H1 (cell line): ENCODE measurements around the gene LGR4. TPM values are rescaled to one million over a fixed set of nuclear protein-coding genes. Genes with fewer than 3 reads are reported as not detected.

Experiments
- CTCF ChIA-PET: fragments of 300-600 bp; sonication (Branson Sonifier 250); formaldehyde crosslinking; loops from one replicate; lab custom pipeline; 2021; ENCODE audit not compliant: partially characterized antibody; lab: Charles Lee
- POLR2A ChIA-PET: fragments of 300-600 bp; sonication (Branson Sonifier 250); formaldehyde crosslinking; loops from one replicate; lab custom pipeline; 2021; ENCODE audit warnings: inconsistent platforms; ENCODE audit not compliant: partially characterized antibody; lab: Charles Lee
- DNase-seq, 2 experiments: peaks; one replicate each; pipeline versions ENCODE4 v3.0.0 to v3.0.0-alpha.2; 2010 to 2022; ENCODE audit warnings: low spot score in 2 of 2, low read depth in 1 of 2, mixed read lengths in 1 of 2
- FAIRE-seq: peaks from 2 replicates; lab custom pipeline; 2011; peaks lifted over from hg19 to GRCh38; lab: Jason Lieb, UNC
- H2AFZ ChIP-seq: 2 replicates; pipeline ENCODE4 v1.8.1; 2012; ENCODE audit warnings: low read length, inconsistent platforms
- H2AK5ac ChIP-seq: 2 replicates; pipeline ENCODE4 v1.6.1; 2013; ENCODE audit warnings: low read depth, low read length
- H2BK120ac ChIP-seq: replicated peaks from 2 replicates; pipeline ENCODE3; 2013; ENCODE audit warnings: low read depth, low read length, inconsistent platforms
- H2BK12ac ChIP-seq: 2 replicates; pipeline ENCODE4 v1.6.1; 2013; ENCODE audit warnings: low read depth, low read length
- H2BK15ac ChIP-seq: 2 replicates; pipeline ENCODE4 v1.6.1; 2013; ENCODE audit warnings: low read length
- H2BK20ac ChIP-seq: 2 replicates; pipeline ENCODE4 v1.6.1; 2013; ENCODE audit warnings: low read length
- H2BK5ac ChIP-seq: 2 replicates; pipeline ENCODE4 v1.6.1; 2013; ENCODE audit warnings: low read depth, low read length
- H3K14ac ChIP-seq: 2 replicates; pipeline ENCODE4 v1.6.1; 2013; ENCODE audit warnings: inconsistent platforms; ENCODE audit not compliant: insufficient read length
- H3K18ac ChIP-seq: 2 replicates; pipeline ENCODE4 v1.6.1; 2013; ENCODE audit warnings: low read length; ENCODE audit errors: extremely low read depth
- H3K23ac ChIP-seq: 2 replicates; pipeline ENCODE4 v1.6.1; 2013; ENCODE audit warnings: inconsistent platforms; ENCODE audit not compliant: insufficient read length
- H3K23me2 ChIP-seq: 2 replicates; pipeline ENCODE4 v1.6.1; 2013; ENCODE audit warnings: low read depth, low read length
- H3K27ac ChIP-seq: 2 replicates; pipeline ENCODE4 v1.6.1; 2011; ENCODE audit warnings: low read depth, low read length, inconsistent platforms
- H3K27me3 ChIP-seq, 4 experiments: replicated peaks in 1 of 4; 1 replicate in 1 of 4; 2 replicates in 3 of 4; pipeline versions ENCODE4 v1.6.1 to v1.8.1; 2011 to 2013; ENCODE audit warnings: low read length in 3 of 4, mild to moderate bottlenecking in 3 of 4, inconsistent platforms in 2 of 4, mixed read lengths in 2 of 4, moderate library complexity in 1 of 4; ENCODE audit not compliant: control insufficient read depth in 3 of 4, insufficient read depth in 3 of 4; ENCODE audit errors: extremely low read depth in 1 of 4
- H3K36me3 ChIP-seq, 4 experiments: 2 replicates each; pipeline versions ENCODE4 v1.6.1 to v1.8.1; 2011 to 2013; ENCODE audit warnings: mild to moderate bottlenecking in 4 of 4, low read length in 3 of 4, moderate library complexity in 2 of 4, control low read depth in 1 of 4, inconsistent platforms in 1 of 4; ENCODE audit not compliant: insufficient read depth in 4 of 4, control insufficient read depth in 2 of 4
- H3K4ac ChIP-seq: replicated peaks from 2 replicates; pipeline ENCODE3; 2013; ENCODE audit warnings: low read length, low read depth, mixed read lengths, inconsistent platforms; ENCODE audit not compliant: insufficient read length
- H3K4me1 ChIP-seq, 4 experiments: replicated peaks in 1 of 4; 1 replicate in 1 of 4; 2 replicates in 3 of 4; pipeline versions ENCODE4 v1.6.1 to v1.8.1; 2011 to 2013; ENCODE audit warnings: low read length in 3 of 4, inconsistent platforms in 2 of 4, mixed read lengths in 1 of 4; ENCODE audit not compliant: insufficient read depth in 4 of 4, control insufficient read depth in 3 of 4
- H3K4me2 ChIP-seq, 2 experiments: 2 replicates each; pipeline versions ENCODE4 v1.6.1 to v1.8.1; 2011 to 2013; ENCODE audit warnings: low read depth in 2 of 2, low read length in 2 of 2, control low read depth in 1 of 2, inconsistent platforms in 1 of 2, mild to moderate bottlenecking in 1 of 2; ENCODE audit not compliant: insufficient read depth in 1 of 2
- H3K4me3 ChIP-seq, 4 experiments: fragments of 200-600, 300-600 bp in 1 of 4; sonication (generic), shearing (Covaris generic), sonication (Bioruptor Twin) in 1 of 4; 2 replicates each; pipeline versions ENCODE4 v1.5.1 to v1.8.1; 2011 to 2016; ENCODE audit warnings: low read length in 4 of 4, low read depth in 3 of 4, control low read depth in 2 of 4, inconsistent platforms in 2 of 4, mild to moderate bottlenecking in 2 of 4, mixed read lengths in 1 of 4, moderate library complexity in 1 of 4; ENCODE audit not compliant: insufficient read depth in 2 of 4; ENCODE audit errors: extremely low read depth in 1 of 4
- H3K56ac ChIP-seq: replicated peaks from 2 replicates; pipeline ENCODE3; 2013; ENCODE audit warnings: low read depth, mild to moderate bottlenecking, mixed read lengths, low read length, inconsistent platforms; ENCODE audit not compliant: insufficient read length
- H3K79me1 ChIP-seq: 2 replicates; pipeline ENCODE4 v1.6.1; 2013; ENCODE audit warnings: low read depth, low read length, control low read depth
- H3K79me2 ChIP-seq, 2 experiments: 2 replicates each; pipeline versions ENCODE4 v1.6.1 to v1.8.1; 2012 to 2013; ENCODE audit warnings: low read length in 2 of 2, mild to moderate bottlenecking in 2 of 2, inconsistent platforms in 1 of 2; ENCODE audit not compliant: insufficient read depth in 2 of 2, control insufficient read depth in 1 of 2
- H3K9ac ChIP-seq, 4 experiments: replicated peaks in 1 of 4; 1 replicate in 1 of 4; 2 replicates in 3 of 4; pipeline versions ENCODE4 v1.6.1 to v1.8.1; 2011 to 2013; ENCODE audit warnings: low read depth in 3 of 4, low read length in 3 of 4, control low read depth in 2 of 4, mild to moderate bottlenecking in 2 of 4, moderate library complexity in 2 of 4, inconsistent platforms in 1 of 4; ENCODE audit errors: extremely low read depth in 1 of 4
- H3K9me3 ChIP-seq, 2 experiments: 2 replicates each; pipeline versions ENCODE4 v1.6.1 to v1.8.1; 2012 to 2013; ENCODE audit warnings: mild to moderate bottlenecking in 2 of 2, moderate library complexity in 2 of 2, control low read depth in 1 of 2, inconsistent platforms in 1 of 2, low read depth in 1 of 2, low read length in 1 of 2, mixed read lengths in 1 of 2; ENCODE audit not compliant: insufficient read depth in 2 of 2
- H4K20me1 ChIP-seq, 2 experiments: replicated peaks in 1 of 2; 2 replicates each; pipeline versions ENCODE3 to v1.8.1; 2011 to 2013; ENCODE audit warnings: inconsistent platforms in 2 of 2, low read length in 2 of 2, mild to moderate bottlenecking in 1 of 2; ENCODE audit not compliant: insufficient read depth in 2 of 2, control insufficient read depth in 1 of 2
- H4K5ac ChIP-seq: 2 replicates; pipeline ENCODE4 v1.6.1; 2013; ENCODE audit warnings: low read length, low read depth, mixed read lengths, inconsistent platforms; ENCODE audit not compliant: insufficient read length
- H4K8ac ChIP-seq: 2 replicates; pipeline ENCODE4 v1.8.0; 2013; ENCODE audit warnings: mild to moderate bottlenecking, moderate library complexity, low read length, inconsistent platforms; ENCODE audit not compliant: insufficient read depth; ENCODE audit errors: extremely low read depth
- H4K91ac ChIP-seq: replicated peaks from 2 replicates; pipeline ENCODE3; 2013; ENCODE audit warnings: low read length, mixed read lengths, inconsistent platforms; ENCODE audit not compliant: insufficient read length
- ASH2L ChIP-seq: fragments of 200-600, 300-600 bp; sonication (generic); IDR thresholded peaks from one replicate; pipeline ENCODE4 v1.7.1; 2017; ENCODE audit warnings: low read length
- GABPA ChIP-seq: IDR thresholded peaks from 2 replicates; pipeline ENCODE4 v1.6.1; 2011; ENCODE audit warnings: mild to moderate bottlenecking, low read length, moderate library complexity, borderline replicate concordance; ENCODE audit not compliant: insufficient read depth
- KDM4A ChIP-seq: IDR thresholded peaks from one replicate; pipeline ENCODE4 v1.7.1; 2012; ENCODE audit warnings: low read depth, mild to moderate bottlenecking, moderate library complexity, low read length, inconsistent platforms; ENCODE audit not compliant: severe bottlenecking
- KDM5A ChIP-seq: fragments of 200-600 bp; IDR thresholded peaks from 2 replicates; pipeline ENCODE4 v1.7.1; 2012; ENCODE audit warnings: mild to moderate bottlenecking, low read length, inconsistent platforms, mixed read lengths
- POU5F1 ChIP-seq: IDR thresholded peaks from 2 replicates; pipeline ENCODE4 v1.6.1; 2011; ENCODE audit warnings: low read depth, mild to moderate bottlenecking, low read length, moderate library complexity
- RXRA ChIP-seq: IDR thresholded peaks from 2 replicates; pipeline ENCODE4 v1.6.1; 2011; ENCODE audit warnings: low read depth, mild to moderate bottlenecking, low read length, moderate library complexity; ENCODE audit not compliant: insufficient read depth
- SIN3A ChIP-seq, 2 experiments: IDR thresholded peaks in 1 of 2; conservative IDR thresholded peaks in 1 of 2; 2 replicates each; pipeline ENCODE4 v1.6.1; 2011 to 2012; ENCODE audit warnings: low read length in 2 of 2, improper control_type of control experiment in 1 of 2, low read depth in 1 of 2, mild to moderate bottlenecking in 1 of 2
- SP4 ChIP-seq: IDR thresholded peaks from 2 replicates; pipeline ENCODE4 v1.6.1; 2012; ENCODE audit warnings: low read length, inconsistent platforms
- WGBS, 2 experiments: shearing (Covaris generic) in 1 of 2; methylation state at CpG; one replicate each; pipeline versions ENCODE4 v1.1.6 to v1.1.7; 2013 to 2015; ENCODE audit warnings: low lambda C conversion rate in 2 of 2, mixed read lengths in 2 of 2, inconsistent platforms in 1 of 2, low coverage in 1 of 2, missing lambda C conversion rate in 1 of 2; ENCODE audit not compliant: insufficient replicate concordance in 2 of 2, insufficient coverage in 1 of 2, insufficient read length in 1 of 2; ENCODE audit errors: extremely low coverage in 1 of 2, missing lambda C conversion rate in 1 of 2; 5-methylcytosine and 5-hydroxymethylcytosine counted together
- polyA plus RNA-seq, 7 experiments: library from polyadenylated mRNA; depleted of rRNA in 3 of 7; stranded (reverse) in 5 of 7; unstranded in 2 of 7; fragments of >200 nt in 5 of 7; fragments of 200-250 nt in 2 of 7; gene quantifications; 1 replicate in 5 of 7; 2 replicates in 1 of 7; 4 replicates in 1 of 7; pipeline versions ENCODE4 v1.2.1 to v1.2.3, GENCODE V29; 2011 to 2013; ENCODE audit warnings: missing spikeins in 2 of 7, mixed read lengths in 2 of 7
- total RNA-seq: library from RNA; stranded (reverse); fragmentation: NEBNext Ultra II Directional; extraction: Animal tissue kit (Norgen Biotek cat#: 25700); gene quantifications from 2 replicates; pipeline ENCODE4 v1.2.1, GENCODE V29; 2021
- TF ChIP-seq, protein P1 (sequence below): IDR thresholded peaks from 2 replicates; pipeline ENCODE4 v1.6.1; 2011; ENCODE audit warnings: low read depth, mild to moderate bottlenecking, low read length; ENCODE audit not compliant: insufficient read depth
- TF ChIP-seq, protein P2 (sequence below): IDR thresholded peaks from 2 replicates; pipeline ENCODE4 v1.6.1; 2011; ENCODE audit warnings: low read length, improper control_type of control experiment

Gene LGR4
- total and polyA plus RNA-seq, 2 of the 8 experiments (the other 6 are each of a cell fraction or from before 2014, with no cell fraction given) = 26.6 to 61.7 TPM

DNA sequence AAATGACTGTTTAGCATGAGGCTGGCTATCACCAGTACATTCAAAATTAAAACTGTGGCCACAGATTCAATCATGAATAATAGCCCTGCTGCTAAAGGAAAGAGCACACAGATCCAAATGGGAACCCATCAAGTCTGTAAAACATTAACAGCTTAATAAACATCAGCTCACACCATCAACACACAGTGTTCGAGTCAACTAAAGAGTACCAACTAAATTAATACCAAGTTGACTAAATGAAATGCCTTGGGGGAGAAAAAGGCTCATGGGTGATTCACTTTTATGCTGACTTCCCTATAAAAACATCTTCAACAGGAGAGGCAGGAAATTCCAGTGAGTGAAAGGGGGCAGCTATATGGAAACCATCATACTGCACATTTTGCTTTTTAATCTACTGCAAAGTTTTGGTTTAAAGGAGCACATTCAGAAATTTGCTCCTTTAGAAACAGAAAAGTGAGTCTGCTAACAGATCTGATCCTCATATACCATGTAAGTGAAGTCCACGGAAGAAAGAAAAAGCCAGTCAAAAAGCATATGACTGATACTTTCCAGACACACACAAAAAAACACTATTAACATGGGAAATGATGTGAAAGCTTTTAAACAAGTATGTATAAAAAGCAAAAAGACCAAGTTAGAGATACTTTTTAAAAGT lies 16.3 kb downstream of the LGR4 start:
- H3K4me3 ChIP-seq = no peak overlapping the region
- H2BK20ac ChIP-seq = no peak overlapping the region
- no peak overlapping the region for H2AFZ ChIP-seq
- H2BK15ac ChIP-seq = no peak overlapping the region
- no peak overlapping the region for H3K4ac ChIP-seq
- no peak overlapping the region for H2BK120ac ChIP-seq
- ChIA-PET CTCF (interaction anchor here (1.2 kb wide), 1 partner anchor 30 kb away, joined by 4 read pairs; no protein-coding TSS in a partner anchor), POLR2A (interaction anchor here (1.0 to 4.6 kb wide), 3 partner anchors 10 to 12 kb away, joined by 3 to 23 read pairs (median 4); no protein-coding TSS in a partner anchor)
- H3K9me3 ChIP-seq = 0 out of 4 replicates have a peak, but pooled peaks cover 0 to 2% of the 10 kb centered on the region in 2 experiments
- no peak overlapping the region for H2BK5ac ChIP-seq
- no peak overlapping the region for H3K18ac ChIP-seq
- no peaks in the 10 kb centered on the region for H3K27me3 ChIP-seq
- peaks cover 39 to 98% of the 10 kb centered on the region in 2 experiments for H3K79me2 ChIP-seq
- H3K79me1 ChIP-seq = peaks cover 4% of the 10 kb centered on the region
- no peak overlapping the region for H3K4me2 ChIP-seq
- H4K8ac ChIP-seq = no peak overlapping the region
- no peak overlapping the region for H4K5ac ChIP-seq
- peaks cover 0 to 23% (median 11%) of the 10 kb centered on the region in 4 experiments; a peak in 3 of 7 replicates for H3K4me1 ChIP-seq
- no peaks in the 10 kb centered on the region; the same call in 1 of the 2 replicates for H3K23me2 ChIP-seq
- H2AK5ac ChIP-seq = no peak overlapping the region
- no peak overlapping the region for H2BK12ac ChIP-seq
- FAIRE-seq = no peak
- peaks cover 0 to 4% (median 1%) of the 10 kb centered on the region in 4 experiments; a peak in 2 of 8 replicates for H3K36me3 ChIP-seq
- no peak overlapping the region for H3K56ac ChIP-seq
- no peak overlapping the region for H4K91ac ChIP-seq
- H3K27ac ChIP-seq = no peak overlapping the region
- H4K20me1 ChIP-seq = peaks cover 0 to 6% of the 10 kb centered on the region in 2 experiments
- no peak for DNase-seq
- H3K9ac ChIP-seq = no peak overlapping the region
- no peak overlapping the region for H3K14ac ChIP-seq
- no peak overlapping the region for H3K23ac ChIP-seq
- WGBS, 2 experiments = 93% methylated on average over 2 of the region's 2 CpGs; no CpG with 5 or more reads in 1 of the 2 experiments
- TF ChIP-seq, protein P1, sequence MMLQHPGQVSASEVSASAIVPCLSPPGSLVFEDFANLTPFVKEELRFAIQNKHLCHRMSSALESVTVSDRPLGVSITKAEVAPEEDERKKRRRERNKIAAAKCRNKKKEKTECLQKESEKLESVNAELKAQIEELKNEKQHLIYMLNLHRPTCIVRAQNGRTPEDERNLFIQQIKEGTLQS = no peak
- TF ChIP-seq SP4 = no peak
- TF ChIP-seq RXRA = no peak
- TF ChIP-seq, protein P2, sequence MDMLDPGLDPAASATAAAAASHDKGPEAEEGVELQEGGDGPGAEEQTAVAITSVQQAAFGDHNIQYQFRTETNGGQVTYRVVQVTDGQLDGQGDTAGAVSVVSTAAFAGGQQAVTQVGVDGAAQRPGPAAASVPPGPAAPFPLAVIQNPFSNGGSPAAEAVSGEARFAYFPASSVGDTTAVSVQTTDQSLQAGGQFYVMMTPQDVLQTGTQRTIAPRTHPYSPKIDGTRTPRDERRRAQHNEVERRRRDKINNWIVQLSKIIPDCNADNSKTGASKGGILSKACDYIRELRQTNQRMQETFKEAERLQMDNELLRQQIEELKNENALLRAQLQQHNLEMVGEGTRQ = no peak
- no peak for TF ChIP-seq POU5F1
- TF ChIP-seq KDM5A = no peak
- no peak for TF ChIP-seq GABPA
- TF ChIP-seq KDM4A = no peak
- TF ChIP-seq ASH2L = no peak
- no peak for TF ChIP-seq SIN3A (conservative IDR thresholded peaks at IDR 0.05 in 1 of 2, IDR thresholded peaks at IDR 0.05 in 1 of 2; ENCODE audit: low read depth in 1 of 2, low read length in 2 of 2)
